Activated naive CD8-positive, alpha-beta T cell (primary cell): ENCODE measurements around the gene ATAD3C.
A peak's percentile ranks its signal among the peaks of the same experiment; 100 is the strongest.
"Not testable (repeated sequence)": the region's sequence is repeated elsewhere in the genome, so short reads cannot be mapped to it uniquely, and the experiment has no call there.

Experiments
- H3K27ac Mint-ChIP-seq: one replicate; pipeline ENCODE4 v1.8.0; 2021; ENCODE audit warnings: mixed read lengths
- H3K27me3 Mint-ChIP-seq: one replicate; pipeline ENCODE4 v1.8.0; 2021; ENCODE audit warnings: mixed read lengths
- H3K36me3 Mint-ChIP-seq: one replicate; pipeline ENCODE4 v1.8.0; 2021; ENCODE audit warnings: mixed read lengths
- H3K4me1 Mint-ChIP-seq: one replicate; pipeline ENCODE4 v1.8.0; 2021; ENCODE audit warnings: low read depth, mixed read lengths
- H3K4me3 Mint-ChIP-seq: one replicate; pipeline ENCODE4 v1.8.0; 2021; ENCODE audit warnings: mild to moderate bottlenecking, mixed read lengths
- H3K9me3 Mint-ChIP-seq: one replicate; pipeline ENCODE4 v1.8.0; 2021; ENCODE audit warnings: low read depth, mixed read lengths

The ATAD3C gene

GRCh38 chr1:1449099-1449739, at the start of gene ATAD3C:
ATAD3C (plus strand) TSS chr1:1449689; CDS start chr1:1450684, 995 bp downstream.
- Mint-ChIP-seq H3K4me3 (no peak within 1 kb of the TSS), H3K27ac (no peak within 1 kb of the TSS), H3K36me3 (no peaks in the 10 kb centered on the region), H3K9me3 (no peaks in the 10 kb centered on the region), H3K27me3 (no peaks in the 10 kb centered on the region), H3K4me1 (no peaks in the 10 kb centered on the region)

GRCh38 chr1:1399872-1400575, 49.5 kb upstream of the ATAD3C start:
- Mint-ChIP-seq H3K27me3 (no peaks in the 10 kb centered on the region), H3K36me3 (peaks cover 5% of the 10 kb centered on the region), H3K4me3 (peak overlapping the region; percentile 89), H3K9me3 (no peaks in the 10 kb centered on the region), H3K4me1 (peaks cover 48% of the 10 kb centered on the region), H3K27ac (peak overlapping the region; percentile 87)

GRCh38 chr1:1400576-1401456, 48.7 kb upstream of the ATAD3C start:
- H3K36me3 Mint-ChIP-seq: peaks cover 5% of the 10 kb centered on the region
- H3K9me3 Mint-ChIP-seq: no peaks in the 10 kb centered on the region
- peak overlapping the region; percentile 89 for H3K4me3 Mint-ChIP-seq
- H3K27ac Mint-ChIP-seq: peak overlapping the region; percentile 87
- H3K27me3 Mint-ChIP-seq: no peaks in the 10 kb centered on the region
- H3K4me1 Mint-ChIP-seq: peaks cover 47% of the 10 kb centered on the region

- Mint-ChIP-seq H3K9me3 (no peaks in the 10 kb centered on the region), H3K27me3 (no peaks in the 10 kb centered on the region), H3K4me3 (peak overlapping the region; percentile 89), H3K36me3 (peaks cover 5% of the 10 kb centered on the region), H3K27ac (peak overlapping the region; percentile 79), H3K4me1 (peaks cover 49% of the 10 kb centered on the region)
Observed at GRCh38 chr1:1401457-1402010, 48.0 kb upstream of the ATAD3C start.

GRCh38 chr1:1402072-1402900, 47.2 kb upstream of the ATAD3C start:
- Mint-ChIP-seq H3K4me1 (peaks cover 51% of the 10 kb centered on the region), H3K27me3 (no peaks in the 10 kb centered on the region), H3K4me3 (peak overlapping the region; percentile 89), H3K9me3 (no peaks in the 10 kb centered on the region), H3K36me3 (peaks cover 5% of the 10 kb centered on the region), H3K27ac (peak overlapping the region; percentile 79)

GRCh38 chr1:1402901-1403392, 46.5 kb upstream of the ATAD3C start:
- H3K9me3 Mint-ChIP-seq, H3K4me3 Mint-ChIP-seq, H3K36me3 Mint-ChIP-seq, H3K27me3 Mint-ChIP-seq: not testable (repeated sequence)
- H3K27ac Mint-ChIP-seq: peak overlapping the region; percentile 80
- H3K4me1 Mint-ChIP-seq: peaks cover 48% of the 10 kb centered on the region

- Mint-ChIP-seq H3K4me3 (peak overlapping the region; percentile 59), H3K36me3 (peaks cover 7% of the 10 kb centered on the region), H3K27ac (peak overlapping the region; percentile 80), H3K4me1 (peaks cover 49% of the 10 kb centered on the region), H3K9me3 (no peaks in the 10 kb centered on the region), H3K27me3 (no peaks in the 10 kb centered on the region)
Observed at GRCh38 chr1:1403653-1404052, 45.8 kb upstream of the ATAD3C start.

GRCh38 chr1:1406101-1406820, 43.2 kb upstream of the ATAD3C start:
- peak overlapping the region; percentile 95 for H3K27ac Mint-ChIP-seq
- no peaks in the 10 kb centered on the region for H3K27me3 Mint-ChIP-seq
- H3K9me3 Mint-ChIP-seq: no peaks in the 10 kb centered on the region
- peak overlapping the region; percentile 95 for H3K4me3 Mint-ChIP-seq
- peaks cover 46% of the 10 kb centered on the region for H3K4me1 Mint-ChIP-seq
- H3K36me3 Mint-ChIP-seq: peaks cover 7% of the 10 kb centered on the region

- H3K27ac Mint-ChIP-seq: peak within 1 kb of the TSS; percentile 95
- peak within 1 kb of the TSS; percentile 95 for H3K4me3 Mint-ChIP-seq
- peaks cover 41% of the 10 kb centered on the region for H3K4me1 Mint-ChIP-seq
- no peaks in the 10 kb centered on the region for H3K9me3 Mint-ChIP-seq
- H3K27me3 Mint-ChIP-seq: no peaks in the 10 kb centered on the region
- peaks cover 7% of the 10 kb centered on the region for H3K36me3 Mint-ChIP-seq
Observed at GRCh38 chr1:1406821-1407635, 42.5 kb upstream of the ATAD3C start, which contains the start of gene MRPL20. MRPL20 (minus strand) TSS chr1:1407293; CDS start chr1:1407217, 76 bp downstream.

GRCh38 chr1:1407636-1408318, 41.7 kb upstream of the ATAD3C start:
- H3K9me3 Mint-ChIP-seq: no peaks in the 10 kb centered on the region
- H3K4me1 Mint-ChIP-seq: peaks cover 38% of the 10 kb centered on the region
- H3K36me3 Mint-ChIP-seq: peaks cover 7% of the 10 kb centered on the region
- H3K27me3 Mint-ChIP-seq: no peaks in the 10 kb centered on the region
- peak overlapping the region; percentile 84 for H3K27ac Mint-ChIP-seq
- peak overlapping the region; percentile 91 for H3K4me3 Mint-ChIP-seq

- H3K4me3 Mint-ChIP-seq: peak overlapping the region; percentile 71
- H3K4me1 Mint-ChIP-seq: peaks cover 26% of the 10 kb centered on the region
- peak overlapping the region; percentile 74 for H3K27ac Mint-ChIP-seq
- not testable (repeated sequence) for H3K27me3 Mint-ChIP-seq, H3K9me3 Mint-ChIP-seq, H3K36me3 Mint-ChIP-seq
Observed at GRCh38 chr1:1410238-1410637, 39.3 kb upstream of the ATAD3C start.

GRCh38 chr1:1411626-1412025, 37.9 kb upstream of the ATAD3C start:
- H3K4me1 Mint-ChIP-seq: peaks cover 19% of the 10 kb centered on the region
- no peaks in the 10 kb centered on the region for H3K27me3 Mint-ChIP-seq
- no peaks in the 10 kb centered on the region for H3K9me3 Mint-ChIP-seq
- H3K36me3 Mint-ChIP-seq: peaks cover 2% of the 10 kb centered on the region
- H3K4me3 Mint-ChIP-seq: no peak overlapping the region
- H3K27ac Mint-ChIP-seq: peak overlapping the region; percentile 34
